Limb (tissue), 2 donors: Measurements from ENCODE around the gene NT5C2.
"Not testable (repeated sequence)": the region's sequence is repeated elsewhere in the genome, so short reads cannot be mapped to it uniquely, and the experiment has no call there.

ENCODE experiments used
- DNase-seq, 2 donors: peaks; one replicate each; pipeline ENCODE4 v3.0.0-alpha.2; 2016; ENCODE audit errors: extremely low spot score in 2 of 2

The NT5C2 gene

GRCh38 chr10:103089493-103089892, 103.6 kb downstream of the NT5C2 start:
- DNase-seq, result no peak

- DNase-seq, result no peak
Measured at GRCh38 chr10:103086799-103087198, 106.3 kb downstream of the NT5C2 start.

GRCh38 chr10:103086261-103086660, 106.8 kb downstream of the NT5C2 start:
- DNase-seq, result no peak

- no peak for DNase-seq
Measured at GRCh38 chr10:103083977-103084320, 109.1 kb downstream of the NT5C2 start.

GRCh38 chr10:103083266-103083976, 109.7 kb downstream of the NT5C2 start:
- DNase-seq, result no peak

- DNase-seq, result no peak
Measured at GRCh38 chr10:103082683-103083082, 110.4 kb downstream of the NT5C2 start.

GRCh38 chr10:103080891-103081581, 112.0 kb downstream of the NT5C2 start:
- no peak for DNase-seq

- DNase-seq, result no peak
Measured at GRCh38 chr10:103079946-103080345, 113.1 kb downstream of the NT5C2 start.

GRCh38 chr10:103079100-103079499, 114.0 kb downstream of the NT5C2 start:
- no peak for DNase-seq

GRCh38 chr10:103078676-103079075, 114.4 kb downstream of the NT5C2 start:
- no peak for DNase-seq

- no peak for DNase-seq
Measured at GRCh38 chr10:103078309-103078615, 114.8 kb downstream of the NT5C2 start.

GRCh38 chr10:103077491-103078308, 115.4 kb downstream of the NT5C2 start:
- DNase-seq, result no peak

- no peak for DNase-seq
Measured at GRCh38 chr10:103077020-103077419, 116.1 kb downstream of the NT5C2 start.

GRCh38 chr10:103072891-103073290, 120.2 kb downstream of the NT5C2 start:
- no peak for DNase-seq

GRCh38 chr10:103072276-103072675, 120.8 kb downstream of the NT5C2 start:
- DNase-seq, result no peak

GRCh38 chr10:103069453-103070331, 123.4 kb downstream of the NT5C2 start:
- peak; percentile 22 to 76 for DNase-seq

- no peak for DNase-seq
Measured at GRCh38 chr10:103067956-103068355, 125.1 kb downstream of the NT5C2 start.

- no peak for DNase-seq
Measured at GRCh38 chr10:103067484-103067883, 125.6 kb downstream of the NT5C2 start.

- not testable (repeated sequence) for DNase-seq
Measured at GRCh38 chr10:103067099-103067477, 126.0 kb downstream of the NT5C2 start.

- DNase-seq, result no peak
Measured at GRCh38 chr10:103066141-103067098, 126.7 kb downstream of the NT5C2 start.
